A549 (cell line): ENCODE results near the gene PAM. TPM values are rescaled to one million over a fixed set of nuclear protein-coding genes. Genes with fewer than 3 reads are reported as not detected.
"Not testable (repeated sequence)": the region's sequence is repeated elsewhere in the genome, so short reads cannot be mapped to it uniquely, and the experiment has no call there.

Source experiments
- ATAC-seq, 2 experiments: fragments of 200-7000 bp in 1 of 2; fragments of >200 bp in 1 of 2; cut with Nextera tagmentation in 1 of 2; cut with Tn5 transposase in 1 of 2; 3 replicates each; pipeline versions ENCODE4 v1.8.0 to v1.9.1; 2018 to 2020; ENCODE audit warnings: mild to moderate bottlenecking in 1 of 2, moderate library complexity in 1 of 2
- CTCF ChIA-PET: fragments of 300-600 bp; sonication (Branson Sonifier 250); formaldehyde crosslinking; extraction: SDS; loops from one replicate; lab custom pipeline; 2021; ENCODE audit warnings: antibody characterized with exemption, inconsistent platforms; lab: Yijun Ruan, JAX
- POLR2A ChIA-PET: fragments of 350-600 bp; formaldehyde crosslinking; extraction: SDS; loops from one replicate; lab custom pipeline; 2021; ENCODE audit warnings: antibody characterized with exemption, inconsistent platforms; lab: Yijun Ruan, JAX
- DNase-seq, 2 experiments: peaks; one replicate each; pipeline versions ENCODE4 v3.0.0 to v3.0.0-alpha.2; 2011 to 2016; ENCODE audit warnings: low read depth in 1 of 2, low spot score in 1 of 2
- FAIRE-seq: peaks from 2 replicates; lab custom pipeline; 2011; peaks lifted over from hg19 to GRCh38; lab: Jason Lieb, UNC
- H3K27ac ChIP-seq, 2 experiments: fragments of >200 bp; sonication (Bioruptor Twin); formaldehyde crosslinking; 3 replicates each; pipeline ENCODE4 v1.5.1; 2016 to 2017
- H3K4me1 ChIP-seq: fragments of >200 bp; sonication (Bioruptor Twin); formaldehyde crosslinking; 3 replicates; pipeline ENCODE4 v1.6.1; 2016
- H3K4me2 ChIP-seq: fragments of >200 bp; sonication (Bioruptor Twin); formaldehyde crosslinking; 3 replicates; pipeline ENCODE4 v1.6.1; 2016
- H3K4me3 ChIP-seq: fragments of >200 bp; sonication (Bioruptor Twin); formaldehyde crosslinking; 3 replicates; pipeline ENCODE4 v1.5.1; 2016
- H3K9me3 ChIP-seq: fragments of >200 bp; sonication (Bioruptor Twin); formaldehyde crosslinking; 3 replicates; pipeline ENCODE4 v1.6.1; 2016
- CBX2 ChIP-seq: fragments of 200-600 bp; sonication (generic); IDR thresholded peaks from 2 replicates; pipeline ENCODE4 v1.6.1; 2016; ENCODE audit warnings: low read depth, mild to moderate bottlenecking, borderline replicate concordance
- CHD2 ChIP-seq: fragments of 150-350 bp; IDR thresholded peaks from 2 replicates; pipeline ENCODE4 v1.6.1; 2014; ENCODE audit warnings: low read length; ENCODE audit not compliant: partially characterized antibody
- CHD4 ChIP-seq: fragments of 200-600 bp; sonication (generic); IDR thresholded peaks from 2 replicates; pipeline ENCODE4 v1.6.1; 2016; ENCODE audit warnings: antibody characterized with exemption, mild to moderate bottlenecking, borderline replicate concordance
- EHF ChIP-seq: fragments of 250-450 bp; sonication (Bioruptor Pico); IDR thresholded peaks from 2 replicates; pipeline ENCODE4 v1.5.0; 2020; ENCODE audit warnings: mild to moderate bottlenecking
- ELK1 ChIP-seq: fragments of 150-350 bp; IDR thresholded peaks from 2 replicates; pipeline ENCODE4 v1.6.1; 2014; ENCODE audit warnings: low read depth, mild to moderate bottlenecking, low read length
- HMGXB4 ChIP-seq: fragments of 250-450 bp; sonication (Bioruptor Pico); IDR thresholded peaks from 2 replicates; pipeline ENCODE4 v1.5.0; 2021; ENCODE audit warnings: mild to moderate bottlenecking, moderate library complexity, borderline replicate concordance
- HOXB5 ChIP-seq: fragments of 250-450 bp; sonication (Bioruptor Pico); IDR thresholded peaks from 2 replicates; pipeline ENCODE4 v1.5.0; 2020; ENCODE audit warnings: mild to moderate bottlenecking, moderate library complexity
- KDM1A ChIP-seq: fragments of 200-600 bp; sonication (generic); IDR thresholded peaks from 2 replicates; pipeline ENCODE4 v1.6.1; 2016; ENCODE audit warnings: low read depth, mild to moderate bottlenecking
- KDM5A ChIP-seq: fragments of 200-600 bp; sonication (generic); IDR thresholded peaks from 2 replicates; pipeline ENCODE4 v1.6.1; 2016; ENCODE audit warnings: antibody characterized with exemption, mild to moderate bottlenecking
- MAFK ChIP-seq: fragments of 450-650 bp; IDR thresholded peaks from 2 replicates; pipeline ENCODE4 v1.6.1; 2014; ENCODE audit not compliant: partially characterized antibody
- MAX ChIP-seq: IDR thresholded peaks from 2 replicates; pipeline ENCODE4 v1.6.1; 2012
- NPAS2 ChIP-seq: fragments of 250-450 bp; sonication (Bioruptor Pico); IDR thresholded peaks from 2 replicates; pipeline ENCODE4 v1.8.0; 2022; ENCODE audit warnings: mild to moderate bottlenecking, moderate library complexity, borderline replicate concordance
- PBX3 ChIP-seq: IDR thresholded peaks from 2 replicates; pipeline ENCODE4 v1.6.1; 2012
- PHF8 ChIP-seq: fragments of 200-600 bp; sonication (generic); IDR thresholded peaks from 2 replicates; pipeline ENCODE4 v1.6.1; 2016; ENCODE audit warnings: low read depth, mild to moderate bottlenecking, antibody characterized with exemption, moderate library complexity, borderline replicate concordance
- RAD21 ChIP-seq, 2 experiments: fragments of >200 bp in 1 of 2; sonication (Bioruptor Twin) in 1 of 2; formaldehyde crosslinking in 1 of 2; IDR thresholded peaks in 1 of 2; conservative IDR thresholded peaks in 1 of 2; 2 replicates in 1 of 2; 3 replicates in 1 of 2; pipeline ENCODE4 v1.6.1; 2012 to 2018; ENCODE audit warnings: inconsistent platforms in 1 of 2
- RFX5 ChIP-seq: fragments of 450-650 bp; IDR thresholded peaks from 2 replicates; pipeline ENCODE4 v1.7.1; 2014; ENCODE audit warnings: antibody characterized with exemption, mild to moderate bottlenecking, moderate library complexity
- RNF2 ChIP-seq: fragments of 200-600 bp; sonication (generic); IDR thresholded peaks from 2 replicates; pipeline ENCODE4 v1.6.1; 2016; ENCODE audit warnings: low read depth, mild to moderate bottlenecking, antibody characterized with exemption, moderate library complexity, borderline replicate concordance
- SMC3 ChIP-seq: fragments of >200 bp; sonication (Bioruptor Twin); formaldehyde crosslinking; IDR thresholded peaks from 3 replicates; pipeline ENCODE4 v1.6.1; 2018; ENCODE audit warnings: inconsistent platforms
- TP53 ChIP-seq: fragments of 250-450 bp; sonication (Bioruptor Pico); IDR thresholded peaks from 2 replicates; pipeline ENCODE4 v1.5.0; 2021; ENCODE audit warnings: mild to moderate bottlenecking, moderate library complexity
- ZFP36 ChIP-seq: fragments of 450-650 bp; IDR thresholded peaks from 2 replicates; pipeline ENCODE4 v1.6.1; 2014; ENCODE audit warnings: borderline replicate concordance; ENCODE audit not compliant: partially characterized antibody
- WGBS: methylation state at CpG from one replicate; pipeline ENCODE4 v1.1.6; 2017; ENCODE audit errors: missing lambda C conversion rate; 5-methylcytosine and 5-hydroxymethylcytosine counted together
- polyA plus RNA-seq, 4 experiments: library from polyadenylated mRNA; depleted of rRNA in 3 of 4; stranded (reverse); fragments of >200 nt; fragmentation: RNase III in 1 of 4; extraction: RNeasy Plus Mini Kit Qiagen cat#74134 plus additional on column Dnase treatment in 1 of 4; gene quantifications; 2 replicates in 3 of 4; 3 replicates in 1 of 4; pipeline ENCODE4 v1.2.3, GENCODE V29; 2011 to 2017

The PAM gene
- polyA plus RNA-seq, 2 of the 4 experiments (the other 2 are of a cell fraction) = 21.5 to 25.1 TPM

- no peak for ATAC-seq
- ChIA-PET POLR2A (no interaction called here), CTCF (interaction anchor here (0.5 to 1.1 kb wide), 4 partner anchors 11 to 222 kb away, joined by 3 read pairs; no protein-coding TSS in a partner anchor)
- H3K4me2 ChIP-seq = no peak overlapping the region
- H3K9me3 ChIP-seq = no peaks in the 10 kb centered on the region
- no peak for FAIRE-seq
- no peak overlapping the region for H3K27ac ChIP-seq
- DNase-seq = no peak
- 16% methylated on average over 4 of the region's 4 CpGs for WGBS
- TF ChIP-seq KDM5A = no peak
- TF ChIP-seq CHD4 = no peak
- no peak for TF ChIP-seq ZFP36
- no peak for TF ChIP-seq ELK1
- no peak for TF ChIP-seq MAX
- TF ChIP-seq MAFK = no peak
- no peak for TF ChIP-seq RNF2
- no peak for TF ChIP-seq RFX5
- no peak for TF ChIP-seq EHF
- TF ChIP-seq HMGXB4 (CRISPR knock-in tag) = no peak
- 0 out of 3 replicates have a peak, but pooled peaks cover 6% of the 10 kb centered on the region for H3K4me1 ChIP-seq
- no peak overlapping the region for H3K4me3 ChIP-seq
These were observed 4.8 kb upstream of the PAM start for GRCh38 chr5:102750151-102750834.

- DNase-seq, FAIRE-seq, POLR2A ChIA-PET, H3K4me1 ChIP-seq, H3K4me3 ChIP-seq, H3K27ac ChIP-seq, ATAC-seq, H3K9me3 ChIP-seq, H3K4me2 ChIP-seq, CTCF ChIA-PET: not testable (repeated sequence)
- 73% methylated on average over 18 of the region's 32 CpGs for WGBS
These were observed 3.2 kb upstream of the PAM start for GRCh38 chr5:102751903-102752376.

GRCh38 chr5:102753889-102754766, 977 bp upstream of the PAM start:
- 0 out of 3 replicates have a peak, but pooled peaks cover 6% of the 10 kb centered on the region for H3K4me1 ChIP-seq
- H3K9me3 ChIP-seq = no peaks in the 10 kb centered on the region
- POLR2A ChIA-PET = no interaction called here
- 32% methylated on average over 28 of the region's 32 CpGs for WGBS
- peak; percentile 7 to 26 for DNase-seq
- H3K4me2 ChIP-seq = peak overlapping the region; percentile 100
- H3K27ac ChIP-seq = peak overlapping the region; percentile 89 to 92
- CTCF ChIA-PET = no interaction called here
- peak overlapping the region; percentile 95 for H3K4me3 ChIP-seq
- no peak for FAIRE-seq
- peak; percentile 40 to 52; a peak in 5 of 6 replicates for ATAC-seq
- TF ChIP-seq PBX3 (no peak), NPAS2 (CRISPR knock-in tag) (no peak), KDM1A (no peak), RNF2 (no peak), TP53 (CRISPR knock-in tag) (no peak), PHF8 (no peak), ELK1 (no peak), RAD21 (conservative IDR thresholded peaks at IDR 0.05 in 1 of 2, IDR thresholded peaks at IDR 0.05 in 1 of 2) (no peak), SMC3 (no peak), MAX (no peak), CBX2 (no peak), HOXB5 (CRISPR knock-in tag) (no peak), CHD2 (no peak)
